Measurements from ENCODE around the gene RYR2.
A peak's percentile ranks its signal among the peaks of the same experiment; 100 is the strongest.

GRCh38 chr1:237814319-237814924 lies 772.4 kb downstream of the RYR2 start:
- TF ChIP-seq, protein P1, sequence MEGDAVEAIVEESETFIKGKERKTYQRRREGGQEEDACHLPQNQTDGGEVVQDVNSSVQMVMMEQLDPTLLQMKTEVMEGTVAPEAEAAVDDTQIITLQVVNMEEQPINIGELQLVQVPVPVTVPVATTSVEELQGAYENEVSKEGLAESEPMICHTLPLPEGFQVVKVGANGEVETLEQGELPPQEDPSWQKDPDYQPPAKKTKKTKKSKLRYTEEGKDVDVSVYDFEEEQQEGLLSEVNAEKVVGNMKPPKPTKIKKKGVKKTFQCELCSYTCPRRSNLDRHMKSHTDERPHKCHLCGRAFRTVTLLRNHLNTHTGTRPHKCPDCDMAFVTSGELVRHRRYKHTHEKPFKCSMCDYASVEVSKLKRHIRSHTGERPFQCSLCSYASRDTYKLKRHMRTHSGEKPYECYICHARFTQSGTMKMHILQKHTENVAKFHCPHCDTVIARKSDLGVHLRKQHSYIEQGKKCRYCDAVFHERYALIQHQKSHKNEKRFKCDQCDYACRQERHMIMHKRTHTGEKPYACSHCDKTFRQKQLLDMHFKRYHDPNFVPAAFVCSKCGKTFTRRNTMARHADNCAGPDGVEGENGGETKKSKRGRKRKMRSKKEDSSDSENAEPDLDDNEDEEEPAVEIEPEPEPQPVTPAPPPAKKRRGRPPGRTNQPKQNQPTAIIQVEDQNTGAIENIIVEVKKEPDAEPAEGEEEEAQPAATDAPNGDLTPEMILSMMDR (IDR thresholded peaks at IDR 0.05) = peak in 2 of 6 experiments; percentile 26 to 37
- TF ChIP-seq POLR2A (IDR thresholded peaks at IDR 0.05) = no peak

Data from esophagus squamous epithelium (tissue), 4 donors.